GM23338 (cell line): ENCODE measurements around the gene KATNIP. TPM values are rescaled to one million over a fixed set of nuclear protein-coding genes. Genes with fewer than 3 reads are reported as not detected.

ENCODE experiments used
- ATAC-seq: fragments of 200-7000 bp; cut with Tn5 transposase; 3 replicates; pipeline ENCODE4 v1.9.1; 2020
- DNase-seq: peaks from one replicate; pipeline ENCODE4 v3.0.0-alpha.2; 2015; ENCODE audit warnings: low spot score
- H2AFZ ChIP-seq: fragments of 200-600 bp; sonication (generic); 2 replicates; pipeline ENCODE4 v1.8.0; 2016; ENCODE audit warnings: antibody characterized with exemption, mild to moderate bottlenecking, moderate library complexity
- H3F3A ChIP-seq: fragments of 200-600 bp; sonication (generic); replicated peaks from 2 replicates; pipeline ENCODE4 v1.8.0; 2017; ENCODE audit warnings: antibody characterized with exemption, mixed run types, low read depth
- H3K27ac ChIP-seq: fragments of 200-600 bp; sonication (generic); 2 replicates; pipeline ENCODE4 v1.6.1; 2016; ENCODE audit warnings: low read depth
- H3K27me3 ChIP-seq: fragments of 200-600 bp; sonication (generic); 2 replicates; pipeline ENCODE4 v1.8.0; 2016; ENCODE audit warnings: mild to moderate bottlenecking, mixed run types, moderate library complexity; ENCODE audit not compliant: insufficient read depth
- H3K36me3 ChIP-seq: fragments of 200-600 bp; sonication (generic); 2 replicates; pipeline ENCODE4 v1.8.0; 2016; ENCODE audit warnings: mild to moderate bottlenecking; ENCODE audit not compliant: insufficient read depth
- H3K4me1 ChIP-seq: fragments of 200-600 bp; sonication (generic); 2 replicates; pipeline ENCODE4 v1.8.0; 2016; ENCODE audit warnings: mild to moderate bottlenecking, moderate library complexity; ENCODE audit not compliant: insufficient read depth
- H3K4me2 ChIP-seq: fragments of 200-600 bp; sonication (generic); 2 replicates; pipeline ENCODE4 v1.7.1; 2017; ENCODE audit warnings: mixed run types
- H3K4me3 ChIP-seq: fragments of 200-600 bp; sonication (generic); 2 replicates; pipeline ENCODE4 v1.6.1; 2016; ENCODE audit warnings: mixed run types
- H3K79me2 ChIP-seq: fragments of 200-600 bp; sonication (generic); replicated peaks from 2 replicates; pipeline ENCODE4 v1.8.0; 2017; ENCODE audit warnings: mild to moderate bottlenecking; ENCODE audit not compliant: insufficient read depth
- H3K9me2 ChIP-seq: fragments of 200-600 bp; sonication (generic); 2 replicates; pipeline ENCODE4 v1.8.0; 2017; ENCODE audit not compliant: insufficient read depth
- H4K20me1 ChIP-seq: fragments of 200-600 bp; sonication (generic); replicated peaks from 2 replicates; pipeline ENCODE4 v1.8.0; 2017; ENCODE audit warnings: mild to moderate bottlenecking; ENCODE audit not compliant: insufficient read depth
- H3K27ac Mint-ChIP-seq: 2 replicates; pipeline ENCODE4 v1.8.0; 2020; ENCODE audit warnings: inconsistent platforms, mild to moderate bottlenecking, moderate library complexity, mixed read lengths
- H3K27me3 Mint-ChIP-seq: 3 replicates; pipeline ENCODE4 v1.8.0; 2022; ENCODE audit warnings: low read depth, mild to moderate bottlenecking, moderate library complexity, mixed read lengths, inconsistent platforms; ENCODE audit not compliant: insufficient read depth, poor library complexity
- H3K36me3 Mint-ChIP-seq: 3 replicates; pipeline ENCODE4 v1.8.0; 2021; ENCODE audit warnings: low read depth, mild to moderate bottlenecking, inconsistent platforms, moderate library complexity, mixed read lengths
- H3K4me1 Mint-ChIP-seq: 3 replicates; pipeline ENCODE4 v1.8.0; 2020; ENCODE audit warnings: mild to moderate bottlenecking, inconsistent platforms, mixed read lengths
- H3K4me3 Mint-ChIP-seq: 3 replicates; pipeline ENCODE4 v1.8.0; 2021; ENCODE audit warnings: moderate library complexity, mild to moderate bottlenecking, inconsistent platforms, mixed read lengths
- H3K9me3 Mint-ChIP-seq: 3 replicates; pipeline ENCODE4 v1.8.0; 2020; ENCODE audit warnings: moderate library complexity, mild to moderate bottlenecking, inconsistent platforms, mixed read lengths
- CREB1 ChIP-seq: fragments of 250-450 bp; sonication (Bioruptor Pico); IDR thresholded peaks from 2 replicates; pipeline ENCODE4 v1.5.0; 2020; ENCODE audit warnings: low read depth, mild to moderate bottlenecking, moderate library complexity
- ETS1 ChIP-seq: IDR thresholded peaks from 2 replicates; pipeline ENCODE4 v1.6.1; 2016; ENCODE audit warnings: antibody characterized with exemption
- EZH2 ChIP-seq: fragments of 200-600 bp; sonication (generic); IDR thresholded peaks from one replicate; pipeline ENCODE4 v1.8.0; 2017; ENCODE audit warnings: antibody characterized with exemption, mild to moderate bottlenecking, low read depth; ENCODE audit not compliant: unreplicated experiment
- EZH2phosphoT487 ChIP-seq: fragments of 200-600 bp; sonication (generic); IDR thresholded peaks from one replicate; pipeline ENCODE4 v1.8.1; 2018; ENCODE audit warnings: antibody characterized with exemption; ENCODE audit not compliant: unreplicated experiment
- NANOG ChIP-seq: IDR thresholded peaks from 2 replicates; pipeline ENCODE4 v1.6.1; 2016; ENCODE audit warnings: antibody characterized with exemption, borderline replicate concordance
- POLR2AphosphoS5 ChIP-seq: IDR thresholded peaks from 2 replicates; pipeline ENCODE4 v1.6.1; 2016; ENCODE audit warnings: antibody characterized with exemption, low read depth
- STAT1 ChIP-seq: IDR thresholded peaks from one replicate; pipeline ENCODE4 v1.6.1; 2016; ENCODE audit warnings: antibody characterized with exemption; ENCODE audit not compliant: unreplicated experiment
- ZNF114 ChIP-seq: fragments of 250-450 bp; sonication (Bioruptor Pico); IDR thresholded peaks from 2 replicates; pipeline ENCODE4 v1.5.0; 2020; ENCODE audit warnings: mild to moderate bottlenecking, moderate library complexity
- ZNF331 ChIP-seq: fragments of 250-450 bp; sonication (Bioruptor Pico); IDR thresholded peaks from 2 replicates; pipeline ENCODE4 v1.5.0; 2020; ENCODE audit warnings: low read depth, mild to moderate bottlenecking, moderate library complexity
- polyA plus RNA-seq: library from polyadenylated mRNA; unstranded; fragments of >200 nt; fragmentation: Nextera tagmentation; extraction: Ambion mirVana; gene quantifications from 2 replicates; pipeline ENCODE4 v1.2.1, GENCODE V29; 2016
- total RNA-seq: library from RNA; depleted of rRNA; stranded (reverse); fragments of >200 nt; shearing (Covaris generic); gene quantifications from 2 replicates; pipeline ENCODE4 v1.2.3, GENCODE V29; 2014
- TF ChIP-seq, protein P1 (sequence below): fragments of 250-450 bp; sonication (Bioruptor Pico); IDR thresholded peaks from 2 replicates; pipeline ENCODE4 v1.5.0; 2020; ENCODE audit warnings: mild to moderate bottlenecking, moderate library complexity

KATNIP gene
- total and polyA plus RNA-seq, 2 experiments from 2014 or later, result 7.0 to 11.8 TPM

GRCh38 chr16:27591837-27592236 lies 41.9 kb downstream of the KATNIP start (continued):
- TF ChIP-seq, protein P1, sequence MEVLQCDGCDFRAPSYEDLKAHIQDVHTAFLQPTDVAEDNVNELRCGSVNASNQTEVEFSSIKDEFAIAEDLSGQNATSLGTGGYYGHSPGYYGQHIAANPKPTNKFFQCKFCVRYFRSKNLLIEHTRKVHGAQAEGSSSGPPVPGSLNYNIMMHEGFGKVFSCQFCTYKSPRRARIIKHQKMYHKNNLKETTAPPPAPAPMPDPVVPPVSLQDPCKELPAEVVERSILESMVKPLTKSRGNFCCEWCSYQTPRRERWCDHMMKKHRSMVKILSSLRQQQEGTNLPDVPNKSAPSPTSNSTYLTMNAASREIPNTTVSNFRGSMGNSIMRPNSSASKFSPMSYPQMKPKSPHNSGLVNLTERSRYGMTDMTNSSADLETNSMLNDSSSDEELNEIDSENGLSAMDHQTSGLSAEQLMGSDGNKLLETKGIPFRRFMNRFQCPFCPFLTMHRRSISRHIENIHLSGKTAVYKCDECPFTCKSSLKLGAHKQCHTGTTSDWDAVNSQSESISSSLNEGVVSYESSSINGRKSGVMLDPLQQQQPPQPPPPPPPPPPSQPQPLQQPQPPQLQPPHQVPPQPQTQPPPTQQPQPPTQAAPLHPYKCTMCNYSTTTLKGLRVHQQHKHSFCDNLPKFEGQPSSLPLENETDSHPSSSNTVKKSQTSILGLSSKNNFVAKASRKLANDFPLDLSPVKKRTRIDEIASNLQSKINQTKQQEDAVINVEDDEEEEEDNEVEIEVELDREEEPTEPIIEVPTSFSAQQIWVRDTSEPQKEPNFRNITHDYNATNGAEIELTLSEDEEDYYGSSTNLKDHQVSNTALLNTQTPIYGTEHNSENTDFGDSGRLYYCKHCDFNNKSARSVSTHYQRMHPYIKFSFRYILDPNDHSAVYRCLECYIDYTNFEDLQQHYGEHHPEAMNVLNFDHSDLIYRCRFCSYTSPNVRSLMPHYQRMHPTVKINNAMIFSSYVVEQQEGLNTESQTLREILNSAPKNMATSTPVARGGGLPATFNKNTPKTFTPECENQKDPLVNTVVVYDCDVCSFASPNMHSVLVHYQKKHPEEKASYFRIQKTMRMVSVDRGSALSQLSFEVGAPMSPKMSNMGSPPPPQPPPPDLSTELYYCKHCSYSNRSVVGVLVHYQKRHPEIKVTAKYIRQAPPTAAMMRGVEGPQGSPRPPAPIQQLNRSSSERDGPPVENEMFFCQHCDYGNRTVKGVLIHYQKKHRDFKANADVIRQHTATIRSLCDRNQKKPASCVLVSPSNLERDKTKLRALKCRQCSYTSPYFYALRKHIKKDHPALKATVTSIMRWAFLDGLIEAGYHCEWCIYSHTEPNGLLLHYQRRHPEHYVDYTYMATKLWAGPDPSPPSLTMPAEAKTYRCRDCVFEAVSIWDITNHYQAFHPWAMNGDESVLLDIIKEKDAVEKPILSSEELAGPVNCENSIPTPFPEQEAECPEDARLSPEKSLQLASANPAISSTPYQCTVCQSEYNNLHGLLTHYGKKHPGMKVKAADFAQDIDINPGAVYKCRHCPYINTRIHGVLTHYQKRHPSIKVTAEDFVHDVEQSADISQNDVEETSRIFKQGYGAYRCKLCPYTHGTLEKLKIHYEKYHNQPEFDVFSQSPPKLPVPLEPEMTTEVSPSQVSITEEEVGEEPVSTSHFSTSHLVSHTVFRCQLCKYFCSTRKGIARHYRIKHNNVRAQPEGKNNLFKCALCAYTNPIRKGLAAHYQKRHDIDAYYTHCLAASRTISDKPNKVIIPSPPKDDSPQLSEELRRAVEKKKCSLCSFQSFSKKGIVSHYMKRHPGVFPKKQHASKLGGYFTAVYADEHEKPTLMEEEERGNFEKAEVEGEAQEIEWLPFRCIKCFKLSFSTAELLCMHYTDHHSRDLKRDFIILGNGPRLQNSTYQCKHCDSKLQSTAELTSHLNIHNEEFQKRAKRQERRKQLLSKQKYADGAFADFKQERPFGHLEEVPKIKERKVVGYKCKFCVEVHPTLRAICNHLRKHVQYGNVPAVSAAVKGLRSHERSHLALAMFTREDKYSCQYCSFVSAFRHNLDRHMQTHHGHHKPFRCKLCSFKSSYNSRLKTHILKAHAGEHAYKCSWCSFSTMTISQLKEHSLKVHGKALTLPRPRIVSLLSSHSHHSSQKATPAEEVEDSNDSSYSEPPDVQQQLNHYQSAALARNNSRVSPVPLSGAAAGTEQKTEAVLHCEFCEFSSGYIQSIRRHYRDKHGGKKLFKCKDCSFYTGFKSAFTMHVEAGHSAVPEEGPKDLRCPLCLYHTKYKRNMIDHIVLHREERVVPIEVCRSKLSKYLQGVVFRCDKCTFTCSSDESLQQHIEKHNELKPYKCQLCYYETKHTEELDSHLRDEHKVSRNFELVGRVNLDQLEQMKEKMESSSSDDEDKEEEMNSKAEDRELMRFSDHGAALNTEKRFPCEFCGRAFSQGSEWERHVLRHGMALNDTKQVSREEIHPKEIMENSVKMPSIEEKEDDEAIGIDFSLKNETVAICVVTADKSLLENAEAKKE, result no peak
- TF ChIP-seq ETS1, result no peak
- no peak for TF ChIP-seq STAT1
- no peak for TF ChIP-seq EZH2phosphoT487
- no peak for TF ChIP-seq ZNF114
- no peak for TF ChIP-seq ZNF331 (CRISPR knock-in tag)
- no peak for TF ChIP-seq POLR2AphosphoS5
- TF ChIP-seq CREB1 (CRISPR knock-in tag), result no peak
- TF ChIP-seq EZH2, result no peak

DNA sequence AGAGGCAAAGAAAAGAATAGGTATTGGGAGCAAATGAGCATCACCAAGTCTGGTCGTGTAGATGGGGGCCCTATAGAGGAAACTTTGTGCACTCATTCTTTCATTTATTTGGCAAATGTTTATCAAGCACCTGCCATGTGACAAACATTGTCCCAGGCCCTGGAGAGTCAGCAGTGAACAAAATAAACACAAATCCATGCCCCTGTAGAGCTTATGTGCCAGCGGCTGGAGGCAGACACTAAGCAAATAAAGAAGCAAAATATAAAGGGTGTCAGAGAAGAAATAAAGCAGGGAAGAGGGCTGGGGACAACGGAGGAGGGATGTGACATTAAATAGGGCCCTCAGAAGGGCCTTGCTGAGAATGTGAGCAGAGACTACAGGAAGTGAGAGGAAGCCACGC lies 45.5 kb downstream of the KATNIP start:
- DNase-seq, result no peak
- no peaks in the 10 kb centered on the region for H3K27me3 ChIP-seq
- peaks cover 11% of the 10 kb centered on the region for H3K27me3 Mint-ChIP-seq
- H3K36me3 ChIP-seq, result no peaks in the 10 kb centered on the region
- H3K9me2 ChIP-seq, result no peaks in the 10 kb centered on the region
- H3K79me2 ChIP-seq, result no peaks in the 10 kb centered on the region
- no peak for ATAC-seq
- no peak overlapping the region for H3K27ac ChIP-seq
- peaks cover 15% of the 10 kb centered on the region for H3K4me1 ChIP-seq
- no peak overlapping the region for H3K4me2 ChIP-seq
- 0 out of 2 replicates have a peak, but pooled peaks cover 4% of the 10 kb centered on the region for H4K20me1 ChIP-seq
- no peak overlapping the region for H3K4me3 Mint-ChIP-seq
- H2AFZ ChIP-seq, result no peak overlapping the region
- peaks cover 20% of the 10 kb centered on the region for H3K4me1 Mint-ChIP-seq
- H3K27ac Mint-ChIP-seq, result no peak overlapping the region
- H3K4me3 ChIP-seq, result no peak overlapping the region
- H3K36me3 Mint-ChIP-seq, result no peaks in the 10 kb centered on the region; the same call in 2 of the 3 replicates
- no peaks in the 10 kb centered on the region for H3K9me3 Mint-ChIP-seq
- H3F3A ChIP-seq, result no peaks in the 10 kb centered on the region
- TF ChIP-seq NANOG (no peak), EZH2phosphoT487 (no peak), STAT1 (no peak), ZNF331 (CRISPR knock-in tag) (no peak)
- TF ChIP-seq, protein P1, result no peak
